GM23338 (cell line): ENCODE results near the gene ERC2. TPM values are rescaled to one million over a fixed set of nuclear protein-coding genes. Genes with fewer than 3 reads are reported as not detected.

Source experiments
- ATAC-seq: fragments of 200-7000 bp; cut with Tn5 transposase; 3 replicates; pipeline ENCODE4 v1.9.1; 2020
- DNase-seq: peaks from one replicate; pipeline ENCODE4 v3.0.0-alpha.2; 2015; ENCODE audit warnings: low spot score
- H2AFZ ChIP-seq: fragments of 200-600 bp; sonication (generic); 2 replicates; pipeline ENCODE4 v1.8.0; 2016; ENCODE audit warnings: antibody characterized with exemption, mild to moderate bottlenecking, moderate library complexity
- H3F3A ChIP-seq: fragments of 200-600 bp; sonication (generic); replicated peaks from 2 replicates; pipeline ENCODE4 v1.8.0; 2017; ENCODE audit warnings: antibody characterized with exemption, mixed run types, low read depth
- H3K27ac ChIP-seq: fragments of 200-600 bp; sonication (generic); 2 replicates; pipeline ENCODE4 v1.6.1; 2016; ENCODE audit warnings: low read depth
- H3K27me3 ChIP-seq: fragments of 200-600 bp; sonication (generic); 2 replicates; pipeline ENCODE4 v1.8.0; 2016; ENCODE audit warnings: mild to moderate bottlenecking, mixed run types, moderate library complexity; ENCODE audit not compliant: insufficient read depth
- H3K36me3 ChIP-seq: fragments of 200-600 bp; sonication (generic); 2 replicates; pipeline ENCODE4 v1.8.0; 2016; ENCODE audit warnings: mild to moderate bottlenecking; ENCODE audit not compliant: insufficient read depth
- H3K4me1 ChIP-seq: fragments of 200-600 bp; sonication (generic); 2 replicates; pipeline ENCODE4 v1.8.0; 2016; ENCODE audit warnings: mild to moderate bottlenecking, moderate library complexity; ENCODE audit not compliant: insufficient read depth
- H3K4me2 ChIP-seq: fragments of 200-600 bp; sonication (generic); 2 replicates; pipeline ENCODE4 v1.7.1; 2017; ENCODE audit warnings: mixed run types
- H3K4me3 ChIP-seq: fragments of 200-600 bp; sonication (generic); 2 replicates; pipeline ENCODE4 v1.6.1; 2016; ENCODE audit warnings: mixed run types
- H3K79me2 ChIP-seq: fragments of 200-600 bp; sonication (generic); replicated peaks from 2 replicates; pipeline ENCODE4 v1.8.0; 2017; ENCODE audit warnings: mild to moderate bottlenecking; ENCODE audit not compliant: insufficient read depth
- H3K9me2 ChIP-seq: fragments of 200-600 bp; sonication (generic); 2 replicates; pipeline ENCODE4 v1.8.0; 2017; ENCODE audit not compliant: insufficient read depth
- H4K20me1 ChIP-seq: fragments of 200-600 bp; sonication (generic); replicated peaks from 2 replicates; pipeline ENCODE4 v1.8.0; 2017; ENCODE audit warnings: mild to moderate bottlenecking; ENCODE audit not compliant: insufficient read depth
- H3K27ac Mint-ChIP-seq: 2 replicates; pipeline ENCODE4 v1.8.0; 2020; ENCODE audit warnings: inconsistent platforms, mild to moderate bottlenecking, moderate library complexity, mixed read lengths
- H3K27me3 Mint-ChIP-seq: 3 replicates; pipeline ENCODE4 v1.8.0; 2022; ENCODE audit warnings: low read depth, mild to moderate bottlenecking, moderate library complexity, mixed read lengths, inconsistent platforms; ENCODE audit not compliant: insufficient read depth, poor library complexity
- H3K36me3 Mint-ChIP-seq: 3 replicates; pipeline ENCODE4 v1.8.0; 2021; ENCODE audit warnings: low read depth, mild to moderate bottlenecking, inconsistent platforms, moderate library complexity, mixed read lengths
- H3K4me1 Mint-ChIP-seq: 3 replicates; pipeline ENCODE4 v1.8.0; 2020; ENCODE audit warnings: mild to moderate bottlenecking, inconsistent platforms, mixed read lengths
- H3K4me3 Mint-ChIP-seq: 3 replicates; pipeline ENCODE4 v1.8.0; 2021; ENCODE audit warnings: moderate library complexity, mild to moderate bottlenecking, inconsistent platforms, mixed read lengths
- H3K9me3 Mint-ChIP-seq: 3 replicates; pipeline ENCODE4 v1.8.0; 2020; ENCODE audit warnings: moderate library complexity, mild to moderate bottlenecking, inconsistent platforms, mixed read lengths
- CREB1 ChIP-seq: fragments of 250-450 bp; sonication (Bioruptor Pico); IDR thresholded peaks from 2 replicates; pipeline ENCODE4 v1.5.0; 2020; ENCODE audit warnings: low read depth, mild to moderate bottlenecking, moderate library complexity
- ETS1 ChIP-seq: IDR thresholded peaks from 2 replicates; pipeline ENCODE4 v1.6.1; 2016; ENCODE audit warnings: antibody characterized with exemption
- EZH2 ChIP-seq: fragments of 200-600 bp; sonication (generic); IDR thresholded peaks from one replicate; pipeline ENCODE4 v1.8.0; 2017; ENCODE audit warnings: antibody characterized with exemption, mild to moderate bottlenecking, low read depth; ENCODE audit not compliant: unreplicated experiment
- EZH2phosphoT487 ChIP-seq: fragments of 200-600 bp; sonication (generic); IDR thresholded peaks from one replicate; pipeline ENCODE4 v1.8.1; 2018; ENCODE audit warnings: antibody characterized with exemption; ENCODE audit not compliant: unreplicated experiment
- NANOG ChIP-seq: IDR thresholded peaks from 2 replicates; pipeline ENCODE4 v1.6.1; 2016; ENCODE audit warnings: antibody characterized with exemption, borderline replicate concordance
- POLR2AphosphoS5 ChIP-seq: IDR thresholded peaks from 2 replicates; pipeline ENCODE4 v1.6.1; 2016; ENCODE audit warnings: antibody characterized with exemption, low read depth
- ZNF114 ChIP-seq: fragments of 250-450 bp; sonication (Bioruptor Pico); IDR thresholded peaks from 2 replicates; pipeline ENCODE4 v1.5.0; 2020; ENCODE audit warnings: mild to moderate bottlenecking, moderate library complexity
- ZNF331 ChIP-seq: fragments of 250-450 bp; sonication (Bioruptor Pico); IDR thresholded peaks from 2 replicates; pipeline ENCODE4 v1.5.0; 2020; ENCODE audit warnings: low read depth, mild to moderate bottlenecking, moderate library complexity
- polyA plus RNA-seq: library from polyadenylated mRNA; unstranded; fragments of >200 nt; fragmentation: Nextera tagmentation; extraction: Ambion mirVana; gene quantifications from 2 replicates; pipeline ENCODE4 v1.2.1, GENCODE V29; 2016
- total RNA-seq: library from RNA; depleted of rRNA; stranded (reverse); fragments of >200 nt; shearing (Covaris generic); gene quantifications from 2 replicates; pipeline ENCODE4 v1.2.3, GENCODE V29; 2014
- TF ChIP-seq, protein P1 (sequence below): fragments of 250-450 bp; sonication (Bioruptor Pico); IDR thresholded peaks from 2 replicates; pipeline ENCODE4 v1.5.0; 2020; ENCODE audit warnings: mild to moderate bottlenecking, moderate library complexity

Gene ERC2
- total and polyA plus RNA-seq, 2 experiments from 2014 or later: 11.8 to 13.7 TPM

- TF ChIP-seq, protein P1, sequence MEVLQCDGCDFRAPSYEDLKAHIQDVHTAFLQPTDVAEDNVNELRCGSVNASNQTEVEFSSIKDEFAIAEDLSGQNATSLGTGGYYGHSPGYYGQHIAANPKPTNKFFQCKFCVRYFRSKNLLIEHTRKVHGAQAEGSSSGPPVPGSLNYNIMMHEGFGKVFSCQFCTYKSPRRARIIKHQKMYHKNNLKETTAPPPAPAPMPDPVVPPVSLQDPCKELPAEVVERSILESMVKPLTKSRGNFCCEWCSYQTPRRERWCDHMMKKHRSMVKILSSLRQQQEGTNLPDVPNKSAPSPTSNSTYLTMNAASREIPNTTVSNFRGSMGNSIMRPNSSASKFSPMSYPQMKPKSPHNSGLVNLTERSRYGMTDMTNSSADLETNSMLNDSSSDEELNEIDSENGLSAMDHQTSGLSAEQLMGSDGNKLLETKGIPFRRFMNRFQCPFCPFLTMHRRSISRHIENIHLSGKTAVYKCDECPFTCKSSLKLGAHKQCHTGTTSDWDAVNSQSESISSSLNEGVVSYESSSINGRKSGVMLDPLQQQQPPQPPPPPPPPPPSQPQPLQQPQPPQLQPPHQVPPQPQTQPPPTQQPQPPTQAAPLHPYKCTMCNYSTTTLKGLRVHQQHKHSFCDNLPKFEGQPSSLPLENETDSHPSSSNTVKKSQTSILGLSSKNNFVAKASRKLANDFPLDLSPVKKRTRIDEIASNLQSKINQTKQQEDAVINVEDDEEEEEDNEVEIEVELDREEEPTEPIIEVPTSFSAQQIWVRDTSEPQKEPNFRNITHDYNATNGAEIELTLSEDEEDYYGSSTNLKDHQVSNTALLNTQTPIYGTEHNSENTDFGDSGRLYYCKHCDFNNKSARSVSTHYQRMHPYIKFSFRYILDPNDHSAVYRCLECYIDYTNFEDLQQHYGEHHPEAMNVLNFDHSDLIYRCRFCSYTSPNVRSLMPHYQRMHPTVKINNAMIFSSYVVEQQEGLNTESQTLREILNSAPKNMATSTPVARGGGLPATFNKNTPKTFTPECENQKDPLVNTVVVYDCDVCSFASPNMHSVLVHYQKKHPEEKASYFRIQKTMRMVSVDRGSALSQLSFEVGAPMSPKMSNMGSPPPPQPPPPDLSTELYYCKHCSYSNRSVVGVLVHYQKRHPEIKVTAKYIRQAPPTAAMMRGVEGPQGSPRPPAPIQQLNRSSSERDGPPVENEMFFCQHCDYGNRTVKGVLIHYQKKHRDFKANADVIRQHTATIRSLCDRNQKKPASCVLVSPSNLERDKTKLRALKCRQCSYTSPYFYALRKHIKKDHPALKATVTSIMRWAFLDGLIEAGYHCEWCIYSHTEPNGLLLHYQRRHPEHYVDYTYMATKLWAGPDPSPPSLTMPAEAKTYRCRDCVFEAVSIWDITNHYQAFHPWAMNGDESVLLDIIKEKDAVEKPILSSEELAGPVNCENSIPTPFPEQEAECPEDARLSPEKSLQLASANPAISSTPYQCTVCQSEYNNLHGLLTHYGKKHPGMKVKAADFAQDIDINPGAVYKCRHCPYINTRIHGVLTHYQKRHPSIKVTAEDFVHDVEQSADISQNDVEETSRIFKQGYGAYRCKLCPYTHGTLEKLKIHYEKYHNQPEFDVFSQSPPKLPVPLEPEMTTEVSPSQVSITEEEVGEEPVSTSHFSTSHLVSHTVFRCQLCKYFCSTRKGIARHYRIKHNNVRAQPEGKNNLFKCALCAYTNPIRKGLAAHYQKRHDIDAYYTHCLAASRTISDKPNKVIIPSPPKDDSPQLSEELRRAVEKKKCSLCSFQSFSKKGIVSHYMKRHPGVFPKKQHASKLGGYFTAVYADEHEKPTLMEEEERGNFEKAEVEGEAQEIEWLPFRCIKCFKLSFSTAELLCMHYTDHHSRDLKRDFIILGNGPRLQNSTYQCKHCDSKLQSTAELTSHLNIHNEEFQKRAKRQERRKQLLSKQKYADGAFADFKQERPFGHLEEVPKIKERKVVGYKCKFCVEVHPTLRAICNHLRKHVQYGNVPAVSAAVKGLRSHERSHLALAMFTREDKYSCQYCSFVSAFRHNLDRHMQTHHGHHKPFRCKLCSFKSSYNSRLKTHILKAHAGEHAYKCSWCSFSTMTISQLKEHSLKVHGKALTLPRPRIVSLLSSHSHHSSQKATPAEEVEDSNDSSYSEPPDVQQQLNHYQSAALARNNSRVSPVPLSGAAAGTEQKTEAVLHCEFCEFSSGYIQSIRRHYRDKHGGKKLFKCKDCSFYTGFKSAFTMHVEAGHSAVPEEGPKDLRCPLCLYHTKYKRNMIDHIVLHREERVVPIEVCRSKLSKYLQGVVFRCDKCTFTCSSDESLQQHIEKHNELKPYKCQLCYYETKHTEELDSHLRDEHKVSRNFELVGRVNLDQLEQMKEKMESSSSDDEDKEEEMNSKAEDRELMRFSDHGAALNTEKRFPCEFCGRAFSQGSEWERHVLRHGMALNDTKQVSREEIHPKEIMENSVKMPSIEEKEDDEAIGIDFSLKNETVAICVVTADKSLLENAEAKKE (CRISPR knock-in tag): no peak
- no peak for TF ChIP-seq CREB1
- no peak for TF ChIP-seq ZNF331
- TF ChIP-seq EZH2: no peak
- TF ChIP-seq POLR2AphosphoS5: no peak
- TF ChIP-seq EZH2phosphoT487: no peak
- no peak for TF ChIP-seq ZNF114
- TF ChIP-seq NANOG: no peak
Observed at GRCh38 chr3:55661571-55661970, 806.7 kb downstream of the ERC2 start (continued).

- peaks cover 54% of the 10 kb centered on the region for H3K4me1 Mint-ChIP-seq
- Histone ChIP-seq H3K4me3 (no peak overlapping the region), H3K27me3 (no peaks in the 10 kb centered on the region), H3K9me2 (peaks cover 6% of the 10 kb centered on the region), H3K36me3 (no peaks in the 10 kb centered on the region), H4K20me1 (no peaks in the 10 kb centered on the region), H3K4me2 (no peak overlapping the region), H2AFZ (no peak overlapping the region), H3K79me2 (no peaks in the 10 kb centered on the region), H3F3A (peaks cover 8% of the 10 kb centered on the region; the same call in 1 of the 2 replicates), H3K4me1 (peaks cover 49% of the 10 kb centered on the region), H3K27ac (no peak overlapping the region)
- peaks cover 8% of the 10 kb centered on the region for H3K27me3 Mint-ChIP-seq
- ATAC-seq (no peak), DNase-seq (no peak)
- no peaks in the 10 kb centered on the region; the same call in 2 of the 3 replicates for H3K9me3 Mint-ChIP-seq
- no peaks in the 10 kb centered on the region for H3K36me3 Mint-ChIP-seq
- no peak overlapping the region for H3K27ac Mint-ChIP-seq
- no peak overlapping the region for H3K4me3 Mint-ChIP-seq
- TF ChIP-seq ZNF114 (no peak), ETS1 (no peak), NANOG (no peak), ZNF331 (no peak), CREB1 (no peak), EZH2phosphoT487 (no peak)
- TF ChIP-seq, protein P1 (CRISPR knock-in tag): no peak
Observed at GRCh38 chr3:55661141-55661540, 807.1 kb downstream of the ERC2 start.
